ENCODE results near the gene TRAF1.

The TRAF1 gene

DNA sequence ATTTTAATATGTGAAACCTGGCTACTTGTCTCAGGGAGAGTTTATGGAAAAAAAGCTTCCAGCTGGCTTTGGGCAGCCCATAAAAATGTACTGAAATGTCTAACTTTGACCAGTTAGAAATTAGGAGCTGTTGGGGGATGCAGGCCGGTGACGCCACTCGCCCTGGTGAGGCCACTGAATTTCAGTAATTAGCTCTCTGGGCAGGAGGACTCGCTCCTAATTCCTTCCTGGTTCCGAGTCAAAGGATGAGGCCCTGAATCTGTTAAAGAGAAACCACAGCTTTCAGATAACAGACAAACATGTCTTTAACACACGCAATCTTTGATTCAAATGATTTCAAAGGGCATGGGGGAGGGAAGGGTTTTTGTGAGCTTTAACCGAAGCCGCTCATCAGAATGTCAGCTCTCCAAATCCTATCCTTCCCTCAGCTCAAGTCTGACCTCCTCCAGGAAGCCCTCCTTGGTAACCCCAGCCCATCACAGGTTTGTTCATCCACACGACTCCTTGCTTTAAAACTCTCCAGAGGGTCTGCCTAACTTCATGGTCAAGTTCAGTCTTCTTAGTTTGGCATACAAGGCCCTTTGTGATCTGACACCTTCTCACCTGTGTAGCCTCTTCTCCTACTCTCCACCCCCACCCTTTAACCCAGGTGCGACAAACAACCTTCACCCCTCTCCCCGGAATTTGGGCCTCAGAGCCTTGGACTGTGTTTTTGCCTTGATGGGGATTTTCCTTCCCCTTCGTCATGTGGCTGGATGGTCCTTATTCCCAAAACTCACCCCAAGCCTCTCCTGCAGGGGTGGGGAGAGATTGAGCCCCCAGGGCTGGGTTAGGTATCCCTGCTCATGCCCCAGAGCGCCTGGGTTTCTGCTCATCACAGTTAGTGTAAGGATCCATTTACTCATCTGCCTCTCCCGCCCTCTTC, 36.0 kb downstream of the TRAF1 start:
- no peak for DNase-seq (ENCODE audit: low read depth in 2 of 2, low spot score in 1 of 2)

DNA sequence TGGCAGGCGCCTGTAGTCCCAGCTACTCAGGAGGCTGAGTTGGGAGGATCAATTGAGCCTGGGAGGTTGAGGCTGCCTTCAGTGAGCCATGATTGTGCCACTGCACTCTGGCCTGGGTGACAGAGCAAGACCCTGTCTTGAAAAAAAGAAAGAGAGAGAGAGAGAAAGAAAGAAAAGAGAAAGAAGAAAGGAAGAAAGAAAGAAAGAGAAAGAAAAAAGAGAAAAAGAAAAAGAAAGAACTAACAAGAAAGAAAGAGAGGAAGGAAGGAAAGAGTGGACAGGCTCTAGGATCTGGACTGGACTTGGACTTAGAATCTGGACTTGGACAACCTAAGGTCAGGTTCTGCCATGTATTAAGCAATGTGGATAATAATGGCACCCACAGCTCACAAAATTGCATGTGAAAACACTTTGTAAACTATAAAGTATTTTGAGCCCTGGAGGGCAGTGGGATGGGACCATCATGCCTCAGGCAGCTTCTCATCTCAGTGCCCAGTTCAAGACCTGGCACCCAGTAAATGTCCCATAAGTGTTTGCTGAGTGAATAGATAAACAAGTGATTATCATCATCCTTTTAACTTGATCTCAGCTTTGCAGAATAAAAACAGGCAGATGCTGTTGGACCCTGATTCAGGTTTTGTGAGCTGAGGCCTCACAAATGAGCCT, 36.9 kb downstream of the TRAF1 start:
- no peak for DNase-seq (ENCODE audit: low read depth in 2 of 2, low spot score in 1 of 2)

DNA sequence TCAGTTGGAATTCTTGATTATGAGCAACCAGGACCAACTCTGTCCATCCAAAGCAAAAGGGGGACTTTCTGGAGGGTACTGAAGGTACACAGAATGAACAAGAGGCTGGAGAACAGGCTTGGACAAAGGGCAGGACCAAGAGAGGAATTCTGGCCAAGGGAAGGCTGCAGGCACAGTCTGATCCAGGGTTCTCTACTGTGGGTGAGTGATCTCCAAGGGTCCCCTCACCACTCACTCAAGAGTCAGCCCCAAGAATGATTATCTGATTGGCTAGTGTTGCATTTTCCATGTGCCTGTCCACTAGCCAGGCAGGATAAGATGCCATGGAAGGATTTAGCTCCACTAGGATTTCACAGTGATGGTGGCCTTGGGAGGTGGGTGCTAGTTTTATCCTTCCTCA, 38.0 kb downstream of the TRAF1 start:
- no peak for DNase-seq (ENCODE audit: low read depth in 2 of 2, low spot score in 1 of 2)

DNA sequence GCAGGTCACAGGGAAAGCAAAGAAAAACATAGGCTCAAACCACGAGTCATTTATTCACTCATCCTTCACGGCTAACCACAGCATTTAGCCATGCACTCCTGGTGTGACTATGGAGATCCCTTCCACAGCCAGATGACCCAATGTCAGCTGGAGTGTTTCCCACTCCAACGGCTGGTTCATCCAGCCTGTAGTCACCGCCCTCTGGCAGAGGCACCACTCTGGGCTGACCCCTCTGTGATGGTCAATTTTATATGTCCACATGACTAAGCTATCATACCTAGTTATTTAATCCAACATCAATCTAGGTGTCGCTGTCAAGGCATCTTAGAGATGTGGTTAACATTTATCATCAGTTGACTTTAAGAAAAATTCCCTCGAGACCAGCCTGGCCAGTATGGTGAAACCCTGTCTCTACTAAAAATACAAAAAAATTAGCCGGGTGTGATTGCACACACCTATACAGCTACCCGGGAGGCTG, 40.1 kb downstream of the TRAF1 start:
- DNase-seq (ENCODE audit: low read depth in 2 of 2, low spot score in 1 of 2), result no peak

DNA sequence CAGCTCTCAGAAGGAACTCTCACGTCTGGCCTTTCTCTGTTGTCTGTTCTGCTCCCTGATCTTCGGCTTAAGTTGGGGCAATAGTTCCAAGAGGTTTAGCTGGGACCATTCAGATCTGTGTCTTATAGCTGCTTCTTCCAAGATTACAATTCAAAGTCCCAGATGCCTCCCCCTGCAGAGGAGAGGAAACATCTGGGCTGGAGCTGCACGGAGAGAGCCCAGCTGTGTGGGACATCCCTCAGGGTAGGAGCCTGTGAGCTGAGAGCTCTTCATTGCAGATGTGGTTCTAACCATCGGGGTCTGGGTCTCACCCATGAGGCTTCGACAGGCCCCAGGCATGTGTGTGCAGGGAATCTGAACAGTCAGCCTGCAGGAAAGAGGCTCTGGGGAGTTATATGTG, 40.6 kb downstream of the TRAF1 start:
- DNase-seq (ENCODE audit: low read depth in 2 of 2, low spot score in 1 of 2), result no peak

DNA sequence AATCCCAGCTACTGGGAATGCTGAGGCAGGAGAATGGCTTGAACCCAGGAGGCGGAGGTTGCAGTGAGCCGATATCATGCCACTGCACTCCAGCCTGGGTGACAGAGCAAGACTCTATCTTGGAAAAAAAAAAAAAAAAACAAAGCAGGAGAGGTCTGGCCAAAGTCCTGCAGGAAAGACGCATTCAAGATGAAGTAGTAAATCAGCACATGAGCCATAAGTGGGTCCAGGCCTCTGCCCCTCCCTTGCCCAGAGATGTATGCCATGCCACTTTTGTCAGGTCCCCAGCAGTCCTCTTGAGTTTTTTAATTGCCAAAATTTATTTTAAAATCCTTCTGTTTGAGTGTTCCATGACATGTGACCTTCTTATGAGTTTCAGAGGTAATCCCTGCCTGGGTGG, 41.1 kb downstream of the TRAF1 start:
- no peak for DNase-seq (ENCODE audit: low read depth in 2 of 2, low spot score in 1 of 2)

DNA sequence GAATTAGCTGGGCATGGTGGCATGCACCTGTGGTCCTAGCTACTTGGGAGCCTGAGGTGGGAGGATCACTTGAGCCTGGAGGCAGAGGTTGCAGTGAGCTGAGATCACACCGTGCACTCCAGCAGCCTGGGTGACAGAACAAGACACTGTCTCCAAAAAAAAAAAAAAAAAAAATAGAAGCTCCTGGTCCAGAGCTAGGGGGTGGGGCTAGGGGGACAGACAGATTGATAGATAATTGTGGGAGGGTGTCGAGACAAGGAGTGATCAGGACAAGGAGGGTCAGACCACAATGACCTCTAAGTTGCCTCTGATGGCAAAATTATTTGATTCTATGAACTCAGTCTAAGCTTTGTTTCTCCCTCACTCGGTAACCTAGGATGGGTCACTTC, 43.0 kb downstream of the TRAF1 start:
- no peak for DNase-seq (ENCODE audit: low read depth in 2 of 2, low spot score in 1 of 2)

DNA sequence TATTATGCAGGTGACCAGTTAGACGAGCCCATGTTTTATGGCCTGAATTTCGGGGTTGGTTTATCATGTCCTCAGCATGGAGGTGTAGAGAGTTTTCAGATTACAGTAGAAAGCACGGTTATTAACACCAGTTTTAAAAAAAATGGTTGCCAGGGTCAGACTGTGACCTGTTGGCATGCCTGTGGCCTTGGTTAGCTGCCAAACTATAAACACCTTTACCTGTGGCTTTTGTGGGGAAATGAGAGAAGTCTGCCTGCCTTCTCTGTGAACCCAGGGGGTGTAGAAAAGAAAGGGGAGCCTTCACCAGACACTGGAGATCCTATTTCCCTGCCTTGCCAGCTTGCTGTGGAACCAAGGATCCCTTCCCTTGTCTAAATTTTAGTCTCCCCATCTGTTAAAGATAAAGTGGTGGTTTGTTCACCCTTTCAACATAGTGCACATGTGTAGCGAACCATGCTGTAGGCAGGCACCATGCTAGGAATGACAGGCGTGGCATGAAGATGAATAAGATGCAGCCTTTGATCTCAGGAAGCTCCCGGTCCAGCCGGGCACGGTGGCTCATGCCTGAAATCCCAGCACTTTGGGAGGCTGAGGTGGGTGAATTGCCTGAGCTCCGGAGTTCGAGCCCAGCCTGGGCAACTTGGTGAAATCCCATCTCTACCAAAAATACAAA, 43.5 kb downstream of the TRAF1 start:
- no peak for DNase-seq (ENCODE audit: low read depth in 2 of 2, low spot score in 1 of 2)

DNA sequence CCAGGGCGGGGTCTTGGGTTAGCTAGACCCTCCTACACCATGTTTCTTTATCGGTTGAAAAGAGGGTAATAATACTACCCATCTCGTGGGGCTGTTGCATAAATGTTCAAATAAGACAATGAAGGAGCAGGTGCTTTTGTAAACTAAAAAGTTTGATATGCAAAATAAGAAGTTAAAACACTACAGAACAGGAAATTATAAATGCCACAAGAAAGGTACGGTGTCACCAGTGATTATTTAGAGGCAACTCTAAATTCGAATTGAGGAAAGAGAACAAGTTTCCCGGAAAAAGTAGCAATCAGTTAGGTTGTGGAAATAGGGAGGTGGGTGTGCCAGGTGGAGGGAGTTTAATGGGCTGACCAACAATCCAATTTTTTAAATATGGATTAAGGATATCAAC, 47.1 kb downstream of the TRAF1 start:
- no peak for DNase-seq (ENCODE audit: low read depth in 2 of 2, low spot score in 1 of 2)

DNA sequence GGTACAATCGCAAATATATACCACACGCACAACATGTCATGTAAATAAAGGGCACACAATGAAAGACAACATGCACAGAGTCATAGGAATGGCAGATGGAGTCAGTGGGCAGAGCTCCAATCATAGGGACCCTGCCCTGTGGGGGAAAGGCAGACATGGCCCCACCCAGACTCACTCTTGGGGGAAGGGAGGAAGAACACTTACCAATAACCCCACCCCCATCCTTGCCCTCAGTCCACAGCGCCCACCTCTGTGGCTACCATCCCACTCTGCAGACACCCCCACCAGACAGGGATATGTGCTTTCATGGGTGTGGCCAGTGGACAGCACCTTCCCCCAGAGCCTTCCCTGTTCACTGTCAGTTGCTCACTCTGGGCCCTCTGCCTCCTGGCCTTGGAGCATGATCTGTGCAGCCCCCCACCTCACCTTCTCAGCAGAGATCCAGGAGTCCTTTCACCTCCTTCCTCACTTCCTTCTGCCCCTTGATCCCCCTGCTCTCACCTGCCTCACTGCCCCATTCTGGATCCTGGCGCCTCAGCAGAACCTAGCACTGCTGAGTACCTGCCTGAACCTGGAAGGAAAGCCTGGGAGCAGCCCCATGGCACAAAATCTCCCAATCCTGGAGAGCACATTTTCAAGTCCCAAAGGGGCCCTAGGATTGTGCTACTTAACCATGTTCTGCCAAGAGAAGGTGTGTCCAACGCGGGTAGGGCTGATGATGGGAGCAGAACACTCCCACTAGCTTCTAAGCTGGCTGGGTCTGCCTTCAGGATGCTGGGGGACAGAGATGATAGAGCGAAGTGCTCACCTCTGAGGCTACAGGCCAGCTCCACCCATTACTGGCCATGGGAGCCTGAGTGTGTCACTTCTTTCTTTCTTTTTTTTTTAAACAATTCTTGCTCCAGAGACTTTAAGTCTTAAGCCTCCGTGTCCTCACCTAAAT, 48.1 kb downstream of the TRAF1 start:
- no peak for DNase-seq (ENCODE audit: low read depth in 2 of 2, low spot score in 1 of 2)

DNA sequence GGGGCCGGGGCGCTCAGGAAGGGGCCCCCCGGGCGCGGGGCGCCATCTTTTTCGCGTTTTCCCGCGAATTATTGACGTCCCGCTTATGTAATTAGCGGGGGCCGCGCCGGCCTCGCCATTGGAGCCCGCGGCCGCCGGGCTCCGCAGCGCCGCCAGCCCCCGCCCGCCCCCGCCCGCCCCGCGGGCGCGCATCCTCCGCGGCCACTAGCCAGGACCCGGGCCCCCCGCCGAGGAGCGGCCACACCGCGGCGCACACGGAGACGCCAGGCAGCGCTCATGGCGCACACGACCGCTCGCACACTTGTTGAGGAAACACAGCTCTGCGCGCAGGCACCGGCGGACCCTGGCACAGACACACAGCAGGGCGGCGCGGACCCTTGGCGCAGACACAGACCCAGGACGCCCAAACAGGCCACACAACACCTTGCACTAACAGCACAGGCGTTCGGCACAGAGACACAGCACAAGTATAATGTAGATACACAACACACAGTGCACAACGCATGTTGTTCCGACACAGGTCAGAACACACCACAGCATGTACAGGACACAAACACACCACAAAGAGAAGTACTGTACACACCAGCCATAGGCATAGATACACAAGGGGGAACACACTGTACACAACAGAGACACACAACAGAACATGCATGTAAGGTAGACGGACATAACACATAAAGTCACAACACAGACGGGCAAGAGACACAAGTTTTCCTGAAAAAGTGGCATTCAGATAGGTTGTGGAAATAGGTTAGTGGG, 49.1 kb downstream of the TRAF1 start:
- no peak for DNase-seq (ENCODE audit: low read depth in 2 of 2, low spot score in 1 of 2)

DNA sequence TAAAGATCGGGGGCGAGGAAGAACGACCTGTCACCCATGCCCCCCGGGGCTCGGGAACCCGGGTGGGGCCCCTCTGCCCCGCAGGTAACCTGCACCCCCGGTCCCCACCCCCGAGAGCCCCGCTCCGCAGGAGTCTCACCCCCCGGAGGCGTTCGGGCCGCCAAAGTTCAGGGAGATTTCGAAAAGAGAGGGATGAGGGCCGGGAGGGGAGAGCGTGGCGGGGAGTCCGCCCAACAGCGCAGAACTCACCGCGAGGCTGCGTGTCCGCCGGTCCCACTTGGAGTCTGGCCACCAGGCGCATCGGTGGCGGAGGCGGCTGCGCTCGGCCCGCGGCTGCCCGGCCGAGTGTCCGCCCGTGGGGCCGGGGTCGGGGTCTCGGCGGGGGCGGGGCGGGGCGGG, 49.8 kb downstream of the TRAF1 start, which contains the start of gene PHF19:
Gene PHF19, minus strand, starts transcription at position 347 of the 399 bp plus-strand sequence. CDS start 2,447 bp downstream, outside the sequence.
- DNase-seq (ENCODE audit: low read depth in 2 of 2, low spot score in 1 of 2), result no peak

DNA sequence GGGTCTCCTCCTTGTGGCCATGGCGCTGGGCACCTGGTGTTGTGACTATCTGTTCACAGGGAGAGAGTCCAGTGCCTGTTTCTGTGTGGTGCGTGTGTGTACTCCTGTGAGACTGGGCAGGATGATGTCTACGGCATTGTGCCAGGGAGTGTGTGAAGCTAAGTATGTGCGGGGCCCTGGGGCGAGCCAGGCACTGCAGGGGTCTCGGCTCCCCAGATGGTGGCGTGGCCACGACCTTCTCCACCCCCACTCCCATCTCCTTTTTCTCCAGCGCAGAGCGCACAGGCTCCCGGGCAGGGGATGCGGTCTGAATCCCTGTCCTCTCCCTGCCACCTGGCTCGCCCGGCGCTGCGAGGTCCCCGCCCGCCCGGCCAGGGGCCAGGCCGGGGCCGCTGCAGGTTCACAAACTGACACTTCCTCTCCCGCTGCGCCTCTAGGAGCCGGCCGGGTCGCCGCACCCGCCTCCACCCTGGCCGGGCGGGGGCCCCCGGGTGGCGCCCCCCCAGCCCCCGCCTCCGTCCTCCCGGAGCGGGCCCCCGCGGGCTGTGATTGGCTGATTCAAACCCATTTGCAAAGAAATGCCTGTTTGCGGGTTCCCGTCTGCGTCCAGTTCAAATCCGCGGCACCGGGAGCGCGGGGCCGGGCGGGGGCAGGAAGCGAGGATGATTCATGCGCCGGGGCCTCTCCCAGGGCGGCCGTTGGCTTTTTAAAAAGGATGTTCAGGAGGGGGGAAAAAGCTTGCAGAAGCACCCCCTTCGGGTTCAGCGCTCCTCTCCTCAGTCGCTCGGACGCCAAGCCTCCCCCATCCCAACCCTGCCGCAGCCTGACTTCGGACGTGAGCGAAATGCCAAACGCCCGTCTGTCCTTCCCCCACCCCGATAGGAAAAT, 50.4 kb downstream of the TRAF1 start:
- peak; percentile 46 to 65 for DNase-seq (ENCODE audit: low read depth in 2 of 2, low spot score in 1 of 2)

DNA sequence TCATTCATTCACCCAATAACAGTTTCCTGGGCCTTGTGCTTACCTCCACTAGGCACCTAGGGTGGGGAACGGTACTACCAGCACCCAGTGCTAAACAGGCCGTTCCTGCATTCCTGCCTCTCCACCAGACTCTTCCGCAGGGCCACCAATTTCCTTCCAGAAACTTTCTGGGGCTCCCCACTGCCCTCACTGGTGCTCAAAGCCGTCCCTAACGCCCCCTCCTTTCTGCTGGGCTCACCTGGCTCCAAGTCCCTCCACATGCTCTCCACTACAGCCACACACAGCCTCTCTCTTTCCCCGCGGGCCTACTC, 51.0 kb downstream of the TRAF1 start:
- DNase-seq (ENCODE audit: low read depth in 2 of 2, low spot score in 1 of 2), result no peak

DNA sequence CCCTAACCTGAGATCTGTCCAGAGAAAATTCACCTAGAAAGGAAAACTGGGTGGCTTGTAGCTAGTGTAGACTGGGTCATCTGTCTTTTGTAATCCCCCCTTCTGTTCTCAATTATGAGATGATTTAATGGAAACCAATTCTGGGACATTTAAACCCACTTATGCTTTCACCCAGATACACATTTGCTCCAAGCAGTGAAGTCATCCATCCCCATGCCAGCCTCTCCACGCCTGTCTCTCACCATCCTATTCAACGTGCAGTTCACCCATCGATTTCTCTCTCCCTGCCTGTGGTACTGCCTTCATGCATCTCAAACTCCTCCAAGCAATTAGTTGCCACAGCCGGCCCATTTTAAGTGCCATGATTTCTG, 51.4 kb downstream of the TRAF1 start:
- DNase-seq (ENCODE audit: low read depth in 2 of 2, low spot score in 1 of 2), result no peak

DNA sequence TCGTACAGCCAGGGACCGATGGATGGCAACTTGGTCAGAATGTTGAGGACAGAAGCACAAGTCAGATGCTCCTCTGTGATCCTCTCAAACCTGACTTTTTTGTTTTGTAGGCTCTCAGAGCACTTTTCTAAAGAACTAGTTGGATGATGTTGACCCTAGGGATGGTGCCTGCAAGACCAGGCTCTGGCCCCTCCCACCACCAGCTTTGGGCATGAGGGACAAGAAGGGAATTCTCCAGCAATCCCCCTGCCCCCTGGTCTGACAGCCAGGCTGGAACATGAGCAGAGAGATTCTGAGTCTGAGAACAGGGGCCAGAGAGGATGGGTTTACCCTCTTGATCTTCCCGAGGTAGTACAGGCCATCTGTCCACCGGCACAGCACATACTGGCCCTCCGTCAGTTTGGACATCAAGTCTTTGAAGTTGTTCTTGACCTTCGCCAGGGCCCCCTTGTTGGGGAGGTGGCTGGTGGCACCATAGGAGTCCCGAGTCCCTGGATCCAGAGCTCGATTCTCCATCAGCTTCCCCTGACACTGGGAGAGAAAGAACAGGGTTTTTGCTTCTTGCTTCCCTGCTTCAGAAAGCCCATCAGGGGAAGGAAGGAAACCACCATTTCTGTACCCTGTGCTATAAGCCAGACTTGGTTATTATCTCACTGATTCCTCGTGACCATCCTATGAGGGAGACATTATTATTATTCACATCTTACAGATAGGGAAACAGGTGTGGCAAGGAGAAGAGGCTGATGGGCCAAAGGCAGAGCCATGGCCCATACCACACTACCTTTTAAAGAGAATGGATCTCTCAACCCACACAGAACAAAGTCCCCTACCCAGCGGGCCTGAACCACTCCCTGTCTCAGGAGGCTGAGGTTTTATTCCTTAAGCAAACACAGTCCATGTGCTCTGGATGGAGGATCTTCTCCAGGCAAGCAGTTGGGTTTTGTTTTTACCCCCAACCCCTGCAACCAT, 52.1 kb downstream of the TRAF1 start:
- no peak for DNase-seq (ENCODE audit: low read depth in 2 of 2, low spot score in 1 of 2)

DNA sequence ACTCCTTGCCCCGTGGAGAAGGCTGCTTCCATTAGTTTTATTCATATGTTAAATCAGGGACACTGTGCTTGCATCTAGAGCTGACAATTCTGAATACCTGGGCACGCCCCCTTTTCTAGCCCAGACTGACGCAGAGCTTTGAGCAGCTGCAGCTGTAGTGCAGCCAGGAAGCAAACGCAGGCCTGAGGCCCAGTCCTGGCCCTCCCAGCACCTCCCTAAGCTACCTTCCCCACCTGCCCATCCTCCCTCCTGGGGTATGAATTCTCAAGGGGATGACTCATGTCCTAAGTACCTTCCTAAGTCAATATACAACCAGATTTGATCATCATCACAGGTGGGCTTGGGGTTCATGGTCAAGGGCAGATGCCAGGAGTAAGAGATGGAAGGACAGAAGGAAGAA, 53.1 kb downstream of the TRAF1 start:
- DNase-seq (ENCODE audit: low read depth in 2 of 2, low spot score in 1 of 2), result no peak
